Keratinocyte (primary cell): ENCODE results near the gene LSM10. TPM values are rescaled to one million over a fixed set of nuclear protein-coding genes. Genes with fewer than 3 reads are reported as not detected.

Source experiments
- DNase-seq: peaks from one replicate; pipeline ENCODE4 v3.0.0-alpha.2; 2011; ENCODE audit warnings: low read depth, missing footprints, low spot score
- FAIRE-seq: peaks from 2 replicates; lab custom pipeline; 2011; peaks lifted over from hg19 to GRCh38; lab: Jason Lieb, UNC
- H2AFZ ChIP-seq: 2 replicates; pipeline ENCODE4 v1.6.0; 2012; ENCODE audit warnings: low read length, control low read depth, inconsistent platforms; ENCODE audit not compliant: control insufficient read depth
- H3K27ac ChIP-seq: 2 replicates; pipeline ENCODE4 v1.5.1; 2011; ENCODE audit warnings: low read length; ENCODE audit not compliant: control insufficient read depth, insufficient read depth
- H3K27me3 ChIP-seq: 3 replicates; pipeline ENCODE4 v1.6.0; 2011; ENCODE audit warnings: low read length; ENCODE audit not compliant: control insufficient read depth, insufficient read depth; ENCODE audit errors: extremely low read depth
- H3K36me3 ChIP-seq, 2 experiments: 2 replicates in 1 of 2; 3 replicates in 1 of 2; pipeline ENCODE4 v1.5.1; 2011; ENCODE audit warnings: low read length in 2 of 2, mild to moderate bottlenecking in 1 of 2; ENCODE audit not compliant: control insufficient read depth in 2 of 2, insufficient read depth in 2 of 2; ENCODE audit errors: extremely low read depth in 1 of 2
- H3K4me1 ChIP-seq: 3 replicates; pipeline ENCODE4 v1.5.1; 2011; ENCODE audit warnings: low read length; ENCODE audit not compliant: control insufficient read depth, insufficient read depth; ENCODE audit errors: extremely low read depth
- H3K4me2 ChIP-seq: 3 replicates; pipeline ENCODE4 v1.6.0; 2011; ENCODE audit warnings: low read depth, low read length; ENCODE audit not compliant: control insufficient read depth, insufficient read depth; ENCODE audit errors: extremely low read depth
- H3K4me3 ChIP-seq, 3 experiments: fragments of 200-600 bp in 1 of 3; sonication (generic) in 1 of 3; 2 replicates in 2 of 3; 3 replicates in 1 of 3; pipeline ENCODE4 v1.5.1; 2011 to 2016; ENCODE audit warnings: low read length in 3 of 3, mild to moderate bottlenecking in 3 of 3, control low read depth in 2 of 3, inconsistent platforms in 1 of 3, low read depth in 1 of 3, mixed read lengths in 1 of 3, mixed run types in 1 of 3, moderate library complexity in 1 of 3; ENCODE audit not compliant: control insufficient read depth in 2 of 3, insufficient read depth in 2 of 3; ENCODE audit errors: extremely low read depth in 1 of 3
- H3K79me2 ChIP-seq: 2 replicates; pipeline ENCODE4 v1.6.0; 2012; ENCODE audit warnings: low read length; ENCODE audit not compliant: control insufficient read depth, insufficient read depth
- H3K9ac ChIP-seq: 3 replicates; pipeline ENCODE4 v1.6.0; 2011; ENCODE audit warnings: low read length; ENCODE audit not compliant: control insufficient read depth, insufficient read depth; ENCODE audit errors: extremely low read depth
- H3K9me1 ChIP-seq: 3 replicates; pipeline ENCODE4 v1.6.0; 2011; ENCODE audit warnings: low read length; ENCODE audit not compliant: control insufficient read depth, insufficient read depth; ENCODE audit errors: extremely low read depth
- H3K9me3 ChIP-seq: 2 replicates; pipeline ENCODE4 v1.5.1; 2012; ENCODE audit warnings: low read depth, low read length; ENCODE audit not compliant: control insufficient read depth
- H4K20me1 ChIP-seq: 3 replicates; pipeline ENCODE4 v1.6.0; 2011; ENCODE audit warnings: low read length; ENCODE audit not compliant: control insufficient read depth, insufficient read depth; ENCODE audit errors: extremely low read depth
- CTCF ChIP-seq, 3 experiments: IDR thresholded peaks in 1 of 3; conservative IDR thresholded peaks in 1 of 3; optimal IDR thresholded peaks in 1 of 3; 2 replicates in 2 of 3; 3 replicates in 1 of 3; pipeline versions ENCODE3 to v1.5.1; 2011; ENCODE audit warnings: low read length in 3 of 3, mild to moderate bottlenecking in 3 of 3, moderate library complexity in 2 of 3, control low read depth in 1 of 3, inconsistent platforms in 1 of 3; ENCODE audit not compliant: insufficient read depth in 2 of 3; ENCODE audit errors: extremely low read depth in 1 of 3
- EZH2 ChIP-seq: IDR thresholded peaks from one replicate; pipeline ENCODE4 v1.6.1; 2012; ENCODE audit warnings: inconsistent platforms, mild to moderate bottlenecking, low read length, moderate library complexity
- dilution Hi-C: fragments of 300-500 bp; cut with MboI; formaldehyde crosslinking; loops from one replicate; pipeline ENCODE4 v1.7.0; 2020; ENCODE audit warnings: low sequenced_read_pairs; ENCODE audit not compliant: extremely low pct_ligation_motif_present
- polyA plus RNA-seq, 5 experiments: library from polyadenylated mRNA; depleted of rRNA in 3 of 5; stranded (reverse) in 3 of 5; stranded (forward) in 1 of 5; unstranded in 1 of 5; fragments of >200 nt; gene quantifications; 1 replicate in 1 of 5; 2 replicates in 3 of 5; 3 replicates in 1 of 5; pipeline versions ENCODE4 v1.2.1 to v1.2.3, GENCODE V29; 2011 to 2012; ENCODE audit warnings: missing spikeins in 2 of 5, low read depth in 1 of 5, low replicate concordance in 1 of 5

Gene LSM10
- polyA plus RNA-seq, 1 donor (not counting 4 experiments of a cell fraction or from before 2014, with no cell fraction given) = 45.3 TPM

DNA sequence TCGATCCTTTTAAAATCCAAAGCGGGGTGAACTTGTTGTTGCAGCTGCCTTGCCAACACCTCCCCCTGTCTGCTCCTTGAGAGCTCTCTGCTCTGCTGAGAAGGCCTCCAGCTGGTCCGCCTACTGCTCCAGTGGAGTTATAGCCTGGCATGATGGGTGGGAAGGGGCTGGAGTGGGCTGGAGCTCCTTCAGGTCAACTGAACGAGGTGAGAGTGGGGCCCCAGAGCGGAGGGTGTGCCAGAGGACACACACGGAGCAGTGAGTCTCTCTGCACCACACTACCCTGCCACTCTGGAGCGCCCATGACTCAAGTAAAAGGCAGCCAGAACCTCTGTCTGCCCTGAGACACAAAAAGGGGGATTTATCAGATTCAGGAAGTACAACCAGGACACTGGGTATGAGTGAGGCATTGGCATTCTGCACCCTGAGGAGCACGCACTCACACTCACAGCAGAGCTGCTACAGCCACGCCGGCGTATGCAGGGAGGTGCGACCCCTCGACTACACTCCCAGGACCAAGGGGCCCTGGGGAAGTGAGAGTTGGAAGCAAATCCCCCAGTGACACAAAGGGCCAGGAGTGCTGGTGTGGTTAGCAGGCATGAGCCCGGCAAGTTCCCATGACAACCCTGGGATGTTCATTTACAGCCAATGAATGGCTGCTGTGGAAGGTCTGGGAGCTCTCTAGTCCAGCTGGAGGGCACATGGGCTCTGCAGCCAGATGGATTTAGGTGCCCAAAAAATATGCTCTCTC lies 46.3 kb downstream of the LSM10 start:
- H3K27ac ChIP-seq = peak overlapping the region; percentile 96
- H3K36me3 ChIP-seq = peaks cover 44 to 64% of the 10 kb centered on the region in 2 experiments
- no peaks in the 10 kb centered on the region for H3K9me3 ChIP-seq
- no peaks in the 10 kb centered on the region for H3K27me3 ChIP-seq
- H3K4me1 ChIP-seq = peaks cover 49% of the 10 kb centered on the region
- H3K4me2 ChIP-seq = peak overlapping the region; percentile 87
- peaks cover 6% of the 10 kb centered on the region for H3K9me1 ChIP-seq
- TF ChIP-seq EZH2 = no peak
- peak in 1 of 3 experiments; percentile 8 for TF ChIP-seq CTCF (optimal IDR thresholded peaks at IDR 0.05 in 1 of 3, IDR thresholded peaks at IDR 0.05 in 1 of 3, conservative IDR thresholded peaks at IDR 0.05 in 1 of 3; ENCODE audit: extremely low read depth in 1 of 3, insufficient read depth in 2 of 3, low read length in 3 of 3)
- H3K4me3 ChIP-seq = peak overlapping the region in 2 of 3 experiments; percentile 51 to 52
- H2AFZ ChIP-seq = no peak overlapping the region
- peak overlapping the region; percentile 78 for H3K9ac ChIP-seq
- FAIRE-seq (peak; percentile 95), DNase-seq (no peak)
- H3K79me2 ChIP-seq = no peaks in the 10 kb centered on the region
- no peaks in the 10 kb centered on the region for H4K20me1 ChIP-seq
- dilution Hi-C loops = no loop called here

DNA sequence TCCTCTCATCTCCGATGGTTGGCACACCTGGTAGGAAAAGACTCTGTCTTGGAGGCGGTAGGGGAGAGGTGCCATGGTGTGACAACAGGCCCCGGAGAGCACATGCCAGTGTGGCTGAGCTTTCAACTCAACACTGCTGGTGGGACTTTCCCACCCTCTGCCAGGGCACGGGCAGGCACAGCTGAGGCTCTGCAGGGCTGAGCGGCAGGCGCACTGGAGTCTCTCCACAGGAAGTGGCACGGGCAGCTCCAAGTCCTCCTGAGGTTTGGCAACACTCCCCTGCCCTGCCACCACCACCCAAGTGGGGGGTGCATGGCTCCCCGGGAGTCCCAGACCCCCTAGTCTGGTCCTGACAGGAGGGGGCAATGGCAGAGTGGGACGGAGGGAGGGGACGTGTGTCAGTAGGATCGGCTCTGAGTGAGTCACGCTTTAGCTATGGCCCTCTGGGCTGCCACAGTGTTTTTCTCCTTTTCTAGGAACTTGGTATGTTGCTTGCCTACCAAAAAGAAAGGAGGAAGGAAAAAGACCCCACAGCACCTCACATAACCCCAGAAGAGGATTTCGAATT lies 47.0 kb downstream of the LSM10 start:
- no peaks in the 10 kb centered on the region for H3K79me2 ChIP-seq
- H3K27me3 ChIP-seq = no peaks in the 10 kb centered on the region
- FAIRE-seq = no peak
- peaks cover 49% of the 10 kb centered on the region for H3K4me1 ChIP-seq
- H3K9ac ChIP-seq = peak overlapping the region; percentile 78
- no peak for DNase-seq
- dilution Hi-C loops = no loop called here
- peak overlapping the region; percentile 96 for H3K27ac ChIP-seq
- H3K9me3 ChIP-seq = no peaks in the 10 kb centered on the region
- H3K9me1 ChIP-seq = peaks cover 6% of the 10 kb centered on the region
- H3K4me3 ChIP-seq = peak overlapping the region in 2 of 3 experiments; percentile 51 to 52
- TF ChIP-seq EZH2 (no peak), CTCF (optimal IDR thresholded peaks at IDR 0.05 in 1 of 3, IDR thresholded peaks at IDR 0.05 in 1 of 3, conservative IDR thresholded peaks at IDR 0.05 in 1 of 3; ENCODE audit: extremely low read depth in 1 of 3, insufficient read depth in 2 of 3, low read length in 3 of 3) (no peak)
- H3K36me3 ChIP-seq = peaks cover 44 to 61% of the 10 kb centered on the region in 2 experiments
- peak overlapping the region; percentile 87 for H3K4me2 ChIP-seq
- no peaks in the 10 kb centered on the region for H4K20me1 ChIP-seq
- peak overlapping the region; percentile 13 for H2AFZ ChIP-seq
